Lower leg skin (tissue), 4 donors: ENCODE data around the gene AKT3. TPM values are rescaled to one million over a fixed set of nuclear protein-coding genes. Genes with fewer than 3 reads are reported as not detected.
"Not testable (repeated sequence)": the region's sequence is repeated elsewhere in the genome, so short reads cannot be mapped to it uniquely, and the experiment has no call there.

Experiments used
- DNase-seq, 2 donors: peaks; one replicate each; pipeline ENCODE4 v3.0.0-alpha.2; 2019; ENCODE audit warnings: low spot score in 2 of 2
- H3K4me3 ChIP-seq: fragments of 200-600 bp; sonication (generic); 2 replicates; pipeline ENCODE4 v1.5.1; 2017; ENCODE audit warnings: mild to moderate bottlenecking, low read depth; ENCODE audit not compliant: poor library complexity, severe bottlenecking
- POLR2A ChIP-seq, 2 donors: fragments of 450-650 bp; IDR thresholded peaks; one replicate each; pipeline ENCODE4 v1.6.1; 2016 to 2017; ENCODE audit warnings: antibody characterized with exemption in 2 of 2, mild to moderate bottlenecking in 1 of 2, moderate library complexity in 1 of 2
- WGBS, 2 donors: methylation state at CpG; one replicate each; pipeline ENCODE4 v1.1.5; 2018; 5-methylcytosine and 5-hydroxymethylcytosine counted together
- intact Hi-C: fragments of 100-400 bp; cut with DNase I; formaldehyde crosslinking; loops from one replicate; pipeline ENCODE4 v1.15.0; 2023; ENCODE audit warnings: low total_unique reads
- total RNA-seq, 4 donors: library from RNA; depleted of rRNA; stranded (reverse); fragments of >200 nt; gene quantifications; one replicate each; pipeline ENCODE4 v1.1.0, GENCODE V29; 2016
- TF ChIP-seq, protein P1 (sequence below), 3 donors: fragments of 450-650 bp; IDR thresholded peaks; one replicate each; pipeline ENCODE4 v1.5.1; 2016; ENCODE audit warnings: antibody characterized with exemption in 3 of 3, mild to moderate bottlenecking in 3 of 3, moderate library complexity in 2 of 3

The AKT3 gene
- total RNA-seq, 4 donors from 2014 or later = 7.8 to 16.3 (median 10.4) TPM

GRCh38 chr1:243783714-243784113 is 66.3 kb downstream of the AKT3 start:
- TF ChIP-seq, protein P1, sequence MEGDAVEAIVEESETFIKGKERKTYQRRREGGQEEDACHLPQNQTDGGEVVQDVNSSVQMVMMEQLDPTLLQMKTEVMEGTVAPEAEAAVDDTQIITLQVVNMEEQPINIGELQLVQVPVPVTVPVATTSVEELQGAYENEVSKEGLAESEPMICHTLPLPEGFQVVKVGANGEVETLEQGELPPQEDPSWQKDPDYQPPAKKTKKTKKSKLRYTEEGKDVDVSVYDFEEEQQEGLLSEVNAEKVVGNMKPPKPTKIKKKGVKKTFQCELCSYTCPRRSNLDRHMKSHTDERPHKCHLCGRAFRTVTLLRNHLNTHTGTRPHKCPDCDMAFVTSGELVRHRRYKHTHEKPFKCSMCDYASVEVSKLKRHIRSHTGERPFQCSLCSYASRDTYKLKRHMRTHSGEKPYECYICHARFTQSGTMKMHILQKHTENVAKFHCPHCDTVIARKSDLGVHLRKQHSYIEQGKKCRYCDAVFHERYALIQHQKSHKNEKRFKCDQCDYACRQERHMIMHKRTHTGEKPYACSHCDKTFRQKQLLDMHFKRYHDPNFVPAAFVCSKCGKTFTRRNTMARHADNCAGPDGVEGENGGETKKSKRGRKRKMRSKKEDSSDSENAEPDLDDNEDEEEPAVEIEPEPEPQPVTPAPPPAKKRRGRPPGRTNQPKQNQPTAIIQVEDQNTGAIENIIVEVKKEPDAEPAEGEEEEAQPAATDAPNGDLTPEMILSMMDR (IDR thresholded peaks at IDR 0.05) = no peak
- TF ChIP-seq POLR2A (IDR thresholded peaks at IDR 0.05) = no peak
- no peak for DNase-seq
- intact Hi-C loops = no loop called here
- 79 to 80% methylated on average over 2 of the region's 2 CpGs for WGBS, 2 donors
- no peak overlapping the region for H3K4me3 ChIP-seq

DNA sequence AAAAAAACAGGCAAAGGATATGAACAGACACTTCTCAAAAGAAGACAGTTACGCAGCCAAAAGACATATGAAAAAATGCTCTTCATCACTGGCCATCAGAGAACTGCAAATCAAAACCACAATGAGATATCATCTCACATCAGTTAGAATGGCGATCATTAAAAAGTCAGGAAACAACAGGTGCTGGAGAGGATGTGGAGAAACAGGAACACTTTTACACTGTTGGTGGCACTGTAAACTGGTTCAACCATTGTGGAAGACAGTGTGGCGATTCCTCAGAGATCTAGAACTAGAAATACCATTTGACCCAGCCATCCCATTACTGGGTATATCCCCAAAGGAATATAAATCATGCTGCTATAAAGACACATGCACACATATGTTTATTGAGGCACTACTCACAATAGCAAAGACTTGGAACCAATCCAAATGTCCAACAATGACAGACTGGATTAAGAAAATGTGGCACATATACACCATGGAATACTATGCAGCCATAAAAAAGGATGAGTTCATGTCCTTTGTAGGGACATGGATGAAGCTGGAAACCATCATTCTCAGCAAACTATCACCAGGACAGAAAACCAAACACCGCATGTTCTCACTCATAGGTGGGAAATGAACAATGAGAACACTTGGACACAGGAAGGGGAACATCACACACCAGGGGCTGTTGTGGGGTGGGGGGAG is 77.5 kb downstream of the AKT3 start:
- 90 to 95% methylated on average over 4 of the region's 4 CpGs for WGBS, 2 donors
- DNase-seq, H3K4me3 ChIP-seq, intact Hi-C loops: not testable (repeated sequence)

GRCh38 chr1:243770860-243771259 is 79.2 kb downstream of the AKT3 start:
- 76 to 85% methylated on average over 1 of the region's 1 CpG for WGBS, 2 donors
- H3K4me3 ChIP-seq = no peak overlapping the region
- no peak for DNase-seq
- intact Hi-C loops = no loop called here
- TF ChIP-seq, protein P1 (IDR thresholded peaks at IDR 0.05) = no peak
- TF ChIP-seq POLR2A (IDR thresholded peaks at IDR 0.05) = no peak

- H3K4me3 ChIP-seq = no peak overlapping the region
- WGBS, 2 donors = 58 to 59% methylated on average over 2 of the region's 2 CpGs
- no peak for TF ChIP-seq POLR2A (IDR thresholded peaks at IDR 0.05)
- TF ChIP-seq, protein P1 (IDR thresholded peaks at IDR 0.05) = no peak
- DNase-seq = no peak
- intact Hi-C loops = no loop called here
Measured at GRCh38 chr1:243765676-243766075, 84.4 kb downstream of the AKT3 start.

DNA sequence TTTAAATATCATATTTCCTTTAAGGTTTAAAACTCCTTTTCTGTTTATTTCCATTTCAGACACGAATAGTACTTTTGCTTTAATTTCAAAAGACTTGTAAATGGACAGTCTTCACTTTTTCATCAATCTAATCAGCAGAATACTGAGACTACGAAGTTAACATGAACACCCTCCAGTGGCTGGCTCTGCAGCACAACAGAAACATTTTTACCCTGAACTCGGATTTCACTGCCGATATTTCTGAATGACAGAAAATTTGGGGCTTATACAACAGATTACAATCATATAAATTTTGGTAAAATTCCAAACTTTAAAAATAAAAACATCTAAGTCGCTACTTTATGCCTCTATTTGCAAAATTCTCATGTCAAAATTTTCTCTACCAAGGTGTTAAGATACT is 86.2 kb downstream of the AKT3 start:
- intact Hi-C loops = no loop called here
- no peak for DNase-seq
- TF ChIP-seq, protein P1 (IDR thresholded peaks at IDR 0.05) = no peak
- no peak for TF ChIP-seq POLR2A (IDR thresholded peaks at IDR 0.05)
- no peak overlapping the region for H3K4me3 ChIP-seq
- 78 to 82% methylated on average over 5 of the region's 5 CpGs for WGBS, 2 donors

GRCh38 chr1:243758647-243759046 is 91.4 kb downstream of the AKT3 start:
- intact Hi-C loops = loop anchor here (10.0 kb wide), 1 partner anchor 506 kb away; no protein-coding TSS in a partner anchor
- H3K4me3 ChIP-seq = no peak overlapping the region
- no peak for DNase-seq
- TF ChIP-seq POLR2A (IDR thresholded peaks at IDR 0.05) = no peak
- TF ChIP-seq, protein P1 (IDR thresholded peaks at IDR 0.05) = no peak
- 87 to 88% methylated on average over 8 of the region's 8 CpGs for WGBS, 2 donors
